Muscle layer of duodenum (tissue), 2 donors: ENCODE results near the gene GABBR2.
"Not testable (repeated sequence)": the region's sequence is repeated elsewhere in the genome, so short reads cannot be mapped to it uniquely, and the experiment has no call there.

Source experiments
- H3K27ac ChIP-seq: one replicate; pipeline ENCODE4 v1.7.0; 2013; ENCODE audit warnings: mild to moderate bottlenecking, low read length
- H3K27me3 ChIP-seq: one replicate; pipeline ENCODE4 v1.7.0; 2013; ENCODE audit warnings: low read depth, mild to moderate bottlenecking, control low read depth, low read length
- H3K36me3 ChIP-seq, 2 donors: one replicate each; pipeline ENCODE4 v1.7.0; 2013; ENCODE audit warnings: low read length in 2 of 2, control low read depth in 1 of 2, mild to moderate bottlenecking in 1 of 2; ENCODE audit not compliant: insufficient read depth in 2 of 2, control insufficient read depth in 1 of 2
- H3K4me1 ChIP-seq, 2 donors: one replicate each; pipeline ENCODE4 v1.7.0; 2013; ENCODE audit warnings: low read length in 2 of 2, mild to moderate bottlenecking in 2 of 2, control low read depth in 1 of 2, moderate library complexity in 1 of 2; ENCODE audit not compliant: insufficient read depth in 2 of 2, control insufficient read depth in 1 of 2
- H3K4me3 ChIP-seq, 2 donors: one replicate each; pipeline ENCODE4 v1.7.0; 2013; ENCODE audit warnings: low read length in 2 of 2, low read depth in 1 of 2, mild to moderate bottlenecking in 1 of 2
- H3K9me3 ChIP-seq, 2 donors: one replicate each; pipeline ENCODE4 v1.7.0; 2013; ENCODE audit warnings: low read length in 2 of 2, control low read depth in 1 of 2, mild to moderate bottlenecking in 1 of 2; ENCODE audit not compliant: control insufficient read depth in 1 of 2
- donor health status: healthy.

Gene GABBR2

DNA sequence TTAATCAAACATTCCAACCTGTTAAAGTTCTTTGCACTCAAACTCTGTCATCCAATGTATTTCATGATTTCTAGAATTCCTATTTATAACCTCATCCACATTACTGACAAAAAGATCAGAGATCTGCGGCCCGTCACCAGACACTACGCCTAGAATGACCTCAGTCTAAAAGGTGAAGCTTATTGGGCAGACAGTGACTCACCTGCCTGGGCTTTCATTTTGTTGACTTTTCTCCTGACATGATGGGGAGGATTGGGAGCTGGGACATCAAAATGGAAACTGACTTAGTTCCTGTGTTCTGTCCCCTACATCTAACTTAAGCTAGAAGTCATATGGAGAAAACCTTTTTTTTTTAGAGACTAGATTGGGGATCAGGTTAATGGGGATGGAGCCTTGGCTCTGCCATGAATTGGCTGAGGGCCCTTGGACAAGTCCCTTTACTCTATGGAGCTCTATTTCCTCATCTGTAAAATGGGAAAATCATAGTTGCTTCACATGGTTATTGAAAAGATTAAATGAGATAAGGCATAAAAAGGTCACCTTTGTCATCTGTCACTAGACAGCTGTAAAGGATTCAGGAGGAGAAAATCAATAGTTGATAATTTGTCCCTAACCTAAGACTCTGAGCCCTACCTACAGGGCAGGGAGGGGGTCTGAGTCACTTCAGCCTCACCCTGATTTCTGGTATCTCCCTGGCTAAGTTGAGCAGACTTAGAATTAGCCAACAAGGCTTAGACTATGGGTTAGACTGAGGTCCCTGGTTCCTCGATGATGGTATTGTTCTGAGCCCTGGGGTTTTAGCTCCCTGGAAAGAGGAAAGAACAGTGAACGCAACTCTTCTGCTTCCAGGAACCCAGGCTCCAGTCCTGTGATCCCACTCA is 228.5 kb downstream of the GABBR2 start:
- H3K36me3 ChIP-seq = no peaks in the 10 kb centered on the region
- no peaks in the 10 kb centered on the region for H3K9me3 ChIP-seq
- no peak overlapping the region for H3K4me3 ChIP-seq
- H3K27me3 ChIP-seq = no peaks in the 10 kb centered on the region
- no peak overlapping the region for H3K27ac ChIP-seq
- no peaks in the 10 kb centered on the region for H3K4me1 ChIP-seq

DNA sequence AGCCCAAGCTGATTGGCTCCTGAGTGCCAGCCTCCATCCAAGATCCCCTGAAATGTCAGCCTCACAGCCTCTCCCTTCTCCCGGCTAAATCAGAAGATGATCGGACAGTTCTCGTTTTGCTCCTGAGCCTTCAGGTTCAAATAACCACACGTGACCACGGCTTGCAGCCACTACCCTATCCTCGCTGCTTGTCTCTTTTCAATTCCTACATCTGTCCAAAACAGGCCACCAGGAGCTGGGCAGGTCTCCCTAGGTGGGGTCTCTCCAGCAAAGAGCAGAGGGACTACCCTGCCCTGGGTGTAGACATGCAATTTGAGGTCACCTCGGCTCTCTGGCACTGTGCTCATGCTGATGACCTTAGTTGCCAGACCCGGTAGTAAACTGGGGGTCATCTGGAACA is 229.3 kb downstream of the GABBR2 start:
- H3K27ac ChIP-seq = no peak overlapping the region
- H3K9me3 ChIP-seq = no peaks in the 10 kb centered on the region
- H3K4me3 ChIP-seq = no peak overlapping the region
- H3K27me3 ChIP-seq = no peaks in the 10 kb centered on the region
- no peaks in the 10 kb centered on the region for H3K4me1 ChIP-seq
- H3K36me3 ChIP-seq = no peaks in the 10 kb centered on the region

DNA sequence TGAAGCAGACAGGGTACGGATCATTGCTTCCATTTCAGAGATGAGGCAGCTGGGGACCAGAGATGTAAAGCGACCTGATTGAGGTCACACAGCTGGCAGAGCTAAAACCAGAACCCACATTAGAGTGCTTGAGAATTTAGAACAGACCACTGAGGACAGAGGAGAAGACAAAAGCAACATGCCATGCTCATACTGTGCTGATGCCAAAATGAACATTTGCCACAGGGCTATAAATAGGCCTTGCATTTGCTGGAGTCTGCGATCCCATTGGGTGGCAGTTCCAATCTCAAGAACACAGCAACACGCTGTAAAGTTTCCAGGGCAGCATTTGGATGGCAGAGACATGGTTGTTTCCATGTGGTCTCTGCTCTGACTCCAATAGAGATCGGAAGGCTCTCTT is 230.9 kb downstream of the GABBR2 start:
- no peaks in the 10 kb centered on the region for H3K36me3 ChIP-seq
- no peaks in the 10 kb centered on the region for H3K9me3 ChIP-seq
- H3K4me3 ChIP-seq = no peak overlapping the region
- no peaks in the 10 kb centered on the region for H3K4me1 ChIP-seq
- no peaks in the 10 kb centered on the region for H3K27me3 ChIP-seq
- no peak overlapping the region for H3K27ac ChIP-seq

DNA sequence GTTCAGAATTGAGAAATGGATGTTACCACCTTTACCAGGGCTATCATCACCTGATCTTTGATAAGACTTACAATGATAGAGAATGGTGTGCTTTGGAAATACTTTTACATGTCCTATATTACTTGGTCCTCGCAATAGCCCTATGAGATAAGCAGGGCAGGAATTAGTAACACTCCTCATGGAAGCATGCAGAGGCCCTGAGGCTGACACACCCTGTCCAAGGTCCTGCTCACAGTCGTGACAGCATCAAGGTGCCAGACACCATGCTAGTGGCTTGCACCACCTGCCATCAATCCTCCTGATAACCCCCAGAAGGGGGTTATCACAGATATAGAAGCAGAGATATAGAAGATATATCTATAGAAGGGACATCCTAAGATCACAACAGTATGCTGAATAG is 236.5 kb downstream of the GABBR2 start:
- H3K36me3 ChIP-seq = no peaks in the 10 kb centered on the region

DNA sequence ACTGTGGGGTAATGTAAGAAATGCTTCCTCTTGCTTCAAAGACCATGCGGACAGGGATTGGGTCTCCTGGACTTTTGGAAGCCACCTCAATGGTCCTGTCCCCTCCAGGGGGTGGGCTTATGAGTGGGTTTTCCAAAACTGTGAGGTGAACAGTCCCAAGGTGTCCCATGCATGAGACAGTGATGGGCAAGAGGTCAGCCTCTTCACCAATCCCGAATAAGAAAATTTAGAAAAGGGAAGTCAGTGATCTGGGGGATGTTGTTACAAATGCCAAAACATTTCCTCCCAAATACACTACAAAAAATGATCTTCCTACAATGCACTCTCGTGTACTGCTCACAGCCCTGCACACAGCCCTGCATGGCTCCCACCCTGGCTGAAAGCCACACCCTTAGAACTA is 237.6 kb downstream of the GABBR2 start:
- Histone ChIP-seq H3K4me3 (no peak overlapping the region), H3K36me3 (no peaks in the 10 kb centered on the region)

More for the DNA sequence above, 236.5 kb downstream of the GABBR2 start:
- no peaks in the 10 kb centered on the region for H3K9me3 ChIP-seq
- H3K4me3 ChIP-seq = no peak overlapping the region
- no peaks in the 10 kb centered on the region for H3K4me1 ChIP-seq
- H3K27ac ChIP-seq = no peak overlapping the region
- H3K27me3 ChIP-seq = no peaks in the 10 kb centered on the region

DNA sequence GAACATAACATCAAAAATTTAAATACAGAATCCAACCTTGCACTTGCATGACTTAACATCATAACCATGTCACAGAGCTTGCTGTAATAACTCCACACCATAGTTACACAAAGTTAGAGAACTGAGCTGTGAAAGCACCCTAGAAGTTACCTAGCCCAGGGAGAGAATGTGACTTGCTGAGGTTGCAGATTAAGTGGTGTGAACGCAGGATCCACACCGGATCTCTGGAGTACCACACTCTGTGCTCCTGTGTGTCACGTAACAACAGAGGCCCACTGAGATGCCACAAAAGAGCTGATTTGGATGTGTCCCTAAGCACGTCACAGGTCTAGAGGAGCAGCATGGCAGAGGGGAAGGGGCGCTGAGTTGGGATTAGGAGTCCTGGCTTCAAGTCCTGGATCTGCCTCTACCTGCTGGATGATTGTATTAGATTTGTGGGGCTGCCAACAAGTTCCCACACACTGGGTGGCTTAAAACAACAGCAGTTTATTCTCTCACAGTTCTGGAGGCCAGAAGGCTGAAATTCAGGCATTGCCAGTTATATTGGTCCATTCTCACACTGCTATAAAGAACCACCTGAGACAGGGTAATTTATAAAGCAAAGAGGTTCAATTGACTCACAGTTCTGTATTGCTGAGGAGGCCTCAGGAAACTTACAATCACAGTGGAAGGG is 240.0 kb downstream of the GABBR2 start:
- Histone ChIP-seq H3K4me1 (no peaks in the 10 kb centered on the region), H3K36me3 (no peaks in the 10 kb centered on the region), H3K4me3 (no peak overlapping the region), H3K27me3 (no peaks in the 10 kb centered on the region), H3K27ac (no peak overlapping the region), H3K9me3 (no peaks in the 10 kb centered on the region)

More for the DNA sequence above, 237.6 kb downstream of the GABBR2 start:
- H3K9me3 ChIP-seq = no peaks in the 10 kb centered on the region
- H3K27ac ChIP-seq = no peak overlapping the region
- H3K4me1 ChIP-seq = no peaks in the 10 kb centered on the region
- H3K27me3 ChIP-seq = no peaks in the 10 kb centered on the region

DNA sequence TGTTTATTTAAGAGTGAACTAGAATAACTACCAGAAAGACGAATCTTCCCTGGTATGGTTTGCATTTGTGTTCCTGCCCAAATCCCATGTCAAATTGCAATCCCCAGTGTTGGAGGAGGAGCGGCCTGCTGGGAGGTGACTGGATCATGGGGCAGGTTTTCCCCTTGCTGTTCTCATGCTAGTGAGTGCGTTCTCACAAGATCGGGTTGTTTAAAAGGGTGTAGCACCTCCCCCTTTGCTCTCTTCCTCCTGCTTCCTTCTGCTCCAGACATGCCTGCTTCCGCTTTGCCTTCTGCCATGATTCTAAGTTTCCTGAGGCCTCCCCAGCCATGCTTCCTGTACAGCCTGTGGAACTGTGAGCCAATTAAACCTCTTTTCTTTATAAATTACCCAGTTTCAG is 242.9 kb downstream of the GABBR2 start:
- Histone ChIP-seq H3K27me3 (no peaks in the 10 kb centered on the region), H3K9me3 (peaks cover 4 to 6% of the 10 kb centered on the region in 2 donors), H3K27ac (no peak overlapping the region), H3K4me3 (no peak overlapping the region), H3K36me3 (no peaks in the 10 kb centered on the region), H3K4me1 (no peaks in the 10 kb centered on the region)

DNA sequence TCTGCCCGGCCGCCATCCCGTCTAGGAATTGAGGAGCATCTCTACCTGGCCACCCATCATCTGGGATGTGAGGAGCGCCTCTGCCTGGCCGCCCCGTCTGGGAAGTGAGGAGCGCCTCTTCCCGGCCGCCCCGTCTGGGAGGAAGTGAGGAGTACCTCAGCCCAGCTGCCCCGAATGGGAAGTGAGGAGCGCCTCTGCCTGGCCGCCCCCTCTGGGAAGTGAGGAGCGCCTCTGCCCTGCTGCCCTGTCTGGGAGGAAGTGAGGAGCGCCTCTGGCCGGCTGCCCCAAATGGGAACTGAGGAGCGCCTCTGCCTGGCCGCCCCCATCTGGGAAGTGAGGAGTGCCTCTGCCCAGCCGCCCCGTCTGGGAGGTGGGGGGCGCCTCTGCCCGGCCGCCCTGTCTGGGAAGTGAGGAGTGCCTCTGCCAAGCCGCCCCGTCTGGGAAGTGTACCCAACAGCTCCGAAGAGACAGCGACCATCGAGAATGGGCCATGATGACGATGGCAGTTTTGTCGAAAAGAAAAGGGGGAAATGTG is 244.5 kb downstream of the GABBR2 start:
- peaks cover 7 to 18% of the 10 kb centered on the region in 2 donors for H3K9me3 ChIP-seq
- not testable (repeated sequence) for H3K4me1 ChIP-seq, H3K27ac ChIP-seq, H3K36me3 ChIP-seq, H3K4me3 ChIP-seq, H3K27me3 ChIP-seq

DNA sequence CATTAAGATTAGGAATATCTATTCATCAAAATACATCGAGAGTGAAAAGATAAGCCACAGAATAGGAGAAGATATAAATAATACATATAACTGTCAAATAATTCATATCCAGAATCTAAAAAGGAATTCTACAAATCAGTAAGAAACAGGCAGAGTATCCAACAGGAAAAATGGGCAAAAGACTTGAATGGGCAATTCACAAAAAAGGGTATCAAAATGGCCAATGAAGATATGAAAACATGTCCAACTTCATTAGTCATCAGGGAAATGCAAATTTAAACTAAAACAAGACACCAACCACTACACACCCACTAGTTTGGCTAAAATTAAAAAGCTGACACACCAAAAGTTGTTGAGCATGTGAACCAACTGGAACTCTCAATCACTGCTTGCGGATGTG is 246.4 kb downstream of the GABBR2 start:
- Histone ChIP-seq H3K4me3 (no peak overlapping the region), H3K36me3 (no peaks in the 10 kb centered on the region), H3K27ac (no peak overlapping the region), H3K9me3 (peaks cover 7 to 18% of the 10 kb centered on the region in 2 donors), H3K4me1 (no peaks in the 10 kb centered on the region), H3K27me3 (no peaks in the 10 kb centered on the region)

DNA sequence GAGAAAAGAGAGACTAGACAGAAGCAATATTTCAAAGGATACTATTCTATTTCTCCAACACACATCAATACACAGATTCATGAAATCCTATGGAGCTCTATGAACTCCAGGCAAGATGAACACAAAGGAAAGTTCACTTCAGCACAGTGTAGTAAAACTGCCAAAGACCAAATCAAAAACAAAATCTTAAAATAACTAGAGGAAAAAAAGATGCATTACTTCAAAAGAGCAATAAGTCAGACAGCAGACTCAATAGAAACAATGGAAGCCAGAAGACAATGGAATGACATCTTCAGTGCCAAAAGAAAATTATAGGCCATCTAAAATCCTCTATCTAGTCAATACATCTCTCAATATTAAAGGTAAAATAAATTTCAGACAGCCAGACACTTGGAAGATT is 248.0 kb downstream of the GABBR2 start:
- H3K4me1 ChIP-seq = no peaks in the 10 kb centered on the region
- no peaks in the 10 kb centered on the region for H3K27me3 ChIP-seq
- H3K27ac ChIP-seq = no peak overlapping the region
- H3K4me3 ChIP-seq = no peak overlapping the region
- no peaks in the 10 kb centered on the region for H3K36me3 ChIP-seq
- H3K9me3 ChIP-seq = peaks cover 7 to 18% of the 10 kb centered on the region in 2 donors

DNA sequence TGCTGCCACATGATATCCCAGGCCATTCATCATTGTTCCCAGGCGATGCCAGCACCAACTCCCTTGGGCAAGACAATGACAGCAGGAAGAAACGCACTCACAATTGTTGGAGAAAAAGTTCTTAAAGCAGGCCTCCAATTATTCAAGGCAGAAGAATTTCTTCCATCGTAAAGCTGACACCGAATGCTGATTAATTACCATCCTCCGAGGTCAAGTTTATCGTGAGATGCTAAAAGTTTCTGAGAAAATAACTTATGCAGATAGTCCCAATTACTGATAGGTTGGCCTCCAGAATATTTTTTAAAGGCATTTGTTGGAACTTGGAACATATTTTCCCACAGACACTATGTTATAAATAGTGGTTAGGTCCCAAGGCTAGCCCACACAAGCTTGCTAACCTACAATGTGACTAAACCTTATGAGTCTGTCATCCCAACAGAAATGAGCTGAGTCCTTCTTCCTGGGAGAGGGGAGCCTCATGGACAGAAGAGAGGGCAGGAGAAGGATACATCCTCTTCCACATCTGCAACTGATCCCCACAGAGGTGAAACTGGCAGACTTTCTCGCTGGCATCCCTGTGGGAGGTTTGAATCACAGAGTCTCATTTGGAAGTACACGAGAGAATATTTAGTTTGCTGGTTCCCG is 250.9 kb downstream of the GABBR2 start:
- Histone ChIP-seq H3K4me1 (no peaks in the 10 kb centered on the region), H3K27me3 (no peaks in the 10 kb centered on the region), H3K4me3 (no peak overlapping the region), H3K27ac (no peak overlapping the region), H3K36me3 (no peaks in the 10 kb centered on the region), H3K9me3 (peaks cover 7 to 18% of the 10 kb centered on the region in 2 donors)
